HEK293T (cell line): ENCODE data around the gene EFCAB6.
A peak's percentile ranks its signal among the peaks of the same experiment; 100 is the strongest.

ENCODE experiments used
- CTCF ChIA-PET: fragments of 350-600 bp; formaldehyde crosslinking; extraction: SDS; loops from one replicate; lab custom pipeline; 2021; ENCODE audit warnings: antibody characterized with exemption, inconsistent platforms; lab: Yijun Ruan, JAX
- POLR2A ChIA-PET: fragments of 350-600 bp; formaldehyde crosslinking; extraction: SDS; loops from one replicate; lab custom pipeline; 2020; ENCODE audit warnings: antibody characterized with exemption, inconsistent platforms; lab: Yijun Ruan, JAX
- DNase-seq: peaks from one replicate; pipeline ENCODE4 v3.0.0; 2012; ENCODE audit warnings: mixed read lengths; ENCODE audit errors: extremely low spot score
- ARNT ChIP-seq: fragments of 450-650 bp; IDR thresholded peaks from 2 replicates; pipeline ENCODE4 v1.6.1; 2017; ENCODE audit warnings: mild to moderate bottlenecking
- BHLHE40 ChIP-seq: fragments of 450-650 bp; IDR thresholded peaks from 2 replicates; pipeline ENCODE4 v1.6.1; 2016; ENCODE audit warnings: mild to moderate bottlenecking, moderate library complexity, borderline replicate concordance
- CTBP1 ChIP-seq: fragments of 450-650 bp; IDR thresholded peaks from 2 replicates; pipeline ENCODE4 v1.6.1; 2016; ENCODE audit warnings: borderline replicate concordance
- ELF4 ChIP-seq: fragments of 450-650 bp; IDR thresholded peaks from 2 replicates; pipeline ENCODE4 v1.6.1; 2017; ENCODE audit warnings: antibody characterized with exemption
- FOXA1 ChIP-seq: fragments of 450-650 bp; IDR thresholded peaks from 2 replicates; pipeline ENCODE4 v1.6.1; 2016; ENCODE audit warnings: mild to moderate bottlenecking
- FOXK2 ChIP-seq: fragments of 450-650 bp; IDR thresholded peaks from 2 replicates; pipeline ENCODE4 v1.6.1; 2016; ENCODE audit warnings: mild to moderate bottlenecking
- FOXM1 ChIP-seq: fragments of 450-650 bp; IDR thresholded peaks from 2 replicates; pipeline ENCODE4 v1.6.1; 2017; ENCODE audit warnings: mild to moderate bottlenecking, borderline replicate concordance
- HDGF ChIP-seq: fragments of 450-650 bp; IDR thresholded peaks from 2 replicates; pipeline ENCODE4 v1.6.1; 2017; ENCODE audit warnings: antibody characterized with exemption, borderline replicate concordance
- L3MBTL2 ChIP-seq: fragments of 450-650 bp; conservative IDR thresholded peaks from 2 replicates; pipeline ENCODE4 v1.6.1; 2016; ENCODE audit warnings: mild to moderate bottlenecking
- LEF1 ChIP-seq: fragments of 450-650 bp; IDR thresholded peaks from 2 replicates; pipeline ENCODE4 v1.6.1; 2017; ENCODE audit warnings: mild to moderate bottlenecking, borderline replicate concordance
- NFRKB ChIP-seq: fragments of 450-650 bp; IDR thresholded peaks from 2 replicates; pipeline ENCODE4 v1.6.1; 2016; ENCODE audit warnings: mild to moderate bottlenecking, moderate library complexity
- SP1 ChIP-seq: fragments of 450-650 bp; IDR thresholded peaks from 2 replicates; pipeline ENCODE4 v1.6.1; 2017
- SUZ12 ChIP-seq: fragments of 450-650 bp; IDR thresholded peaks from 2 replicates; pipeline ENCODE4 v1.6.1; 2016; ENCODE audit warnings: mild to moderate bottlenecking
- TARDBP ChIP-seq: fragments of 450-650 bp; IDR thresholded peaks from 2 replicates; pipeline ENCODE4 v1.6.1; 2016
- ZNF384 ChIP-seq: fragments of 450-650 bp; IDR thresholded peaks from 2 replicates; pipeline ENCODE4 v1.6.1; 2016
- TF ChIP-seq, protein P1 (sequence below): fragments of 450-650 bp; IDR thresholded peaks from 2 replicates; pipeline ENCODE4 v1.6.1; 2016

The EFCAB6 gene, protein sequence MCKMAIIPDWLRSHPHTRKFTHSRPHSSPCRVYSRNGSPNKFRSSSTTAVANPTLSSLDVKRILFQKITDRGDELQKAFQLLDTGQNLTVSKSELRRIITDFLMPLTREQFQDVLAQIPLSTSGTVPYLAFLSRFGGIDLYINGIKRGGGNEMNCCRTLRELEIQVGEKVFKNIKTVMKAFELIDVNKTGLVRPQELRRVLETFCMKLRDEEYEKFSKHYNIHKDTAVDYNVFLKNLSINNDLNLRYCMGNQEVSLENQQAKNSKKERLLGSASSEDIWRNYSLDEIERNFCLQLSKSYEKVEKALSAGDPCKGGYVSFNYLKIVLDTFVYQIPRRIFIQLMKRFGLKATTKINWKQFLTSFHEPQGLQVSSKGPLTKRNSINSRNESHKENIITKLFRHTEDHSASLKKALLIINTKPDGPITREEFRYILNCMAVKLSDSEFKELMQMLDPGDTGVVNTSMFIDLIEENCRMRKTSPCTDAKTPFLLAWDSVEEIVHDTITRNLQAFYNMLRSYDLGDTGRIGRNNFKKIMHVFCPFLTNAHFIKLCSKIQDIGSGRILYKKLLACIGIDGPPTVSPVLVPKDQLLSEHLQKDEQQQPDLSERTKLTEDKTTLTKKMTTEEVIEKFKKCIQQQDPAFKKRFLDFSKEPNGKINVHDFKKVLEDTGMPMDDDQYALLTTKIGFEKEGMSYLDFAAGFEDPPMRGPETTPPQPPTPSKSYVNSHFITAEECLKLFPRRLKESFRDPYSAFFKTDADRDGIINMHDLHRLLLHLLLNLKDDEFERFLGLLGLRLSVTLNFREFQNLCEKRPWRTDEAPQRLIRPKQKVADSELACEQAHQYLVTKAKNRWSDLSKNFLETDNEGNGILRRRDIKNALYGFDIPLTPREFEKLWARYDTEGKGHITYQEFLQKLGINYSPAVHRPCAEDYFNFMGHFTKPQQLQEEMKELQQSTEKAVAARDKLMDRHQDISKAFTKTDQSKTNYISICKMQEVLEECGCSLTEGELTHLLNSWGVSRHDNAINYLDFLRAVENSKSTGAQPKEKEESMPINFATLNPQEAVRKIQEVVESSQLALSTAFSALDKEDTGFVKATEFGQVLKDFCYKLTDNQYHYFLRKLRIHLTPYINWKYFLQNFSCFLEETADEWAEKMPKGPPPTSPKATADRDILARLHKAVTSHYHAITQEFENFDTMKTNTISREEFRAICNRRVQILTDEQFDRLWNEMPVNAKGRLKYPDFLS (N-terminal part only)

DNA sequence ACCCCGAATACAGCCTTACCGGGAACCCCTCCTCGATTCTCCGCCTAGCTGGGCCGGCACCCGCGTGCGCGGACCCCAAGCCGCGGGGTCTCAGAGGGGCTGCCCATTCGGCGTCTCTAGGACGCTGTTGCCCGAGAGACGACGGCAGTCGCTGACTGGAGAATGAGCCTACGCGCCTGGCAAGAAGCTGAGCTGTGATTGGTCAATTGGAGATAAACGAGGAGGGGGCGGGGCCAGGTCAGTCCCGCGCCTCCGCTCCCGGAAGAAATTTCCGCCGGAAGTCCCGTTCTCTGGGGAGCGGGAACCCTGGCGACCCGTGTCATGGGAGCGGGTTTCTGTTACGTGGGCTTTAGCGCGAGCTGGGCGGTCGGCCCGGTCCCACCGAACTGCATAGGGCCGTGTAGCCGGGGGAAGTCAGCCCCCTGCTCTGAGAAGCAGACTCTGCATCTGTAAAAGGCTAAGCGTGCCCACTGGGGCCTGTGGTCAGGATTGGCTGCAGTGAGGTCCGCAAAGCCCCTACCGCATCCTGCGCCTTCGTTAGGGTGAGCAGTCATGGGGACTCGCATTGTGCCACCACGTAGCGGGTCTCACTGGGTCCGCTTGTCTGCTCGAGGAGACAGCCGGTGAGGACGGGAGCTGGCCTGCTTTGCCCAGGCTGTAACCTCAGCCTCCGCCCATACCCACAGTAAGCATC lies at the start of gene EFCAB6:
TSS of gene EFCAB6 (minus strand) at position 157 of the 694 bp plus-strand sequence. CDS start 29,987 bp downstream, outside the sequence.
- CTCF ChIA-PET: no interaction called here
- POLR2A ChIA-PET: interaction anchor here (0.8 to 2.3 kb wide), 6 partner anchors 10 to 49 kb away, joined by 3 to 13 read pairs (median 4); no protein-coding TSS in a partner anchor
- TF ChIP-seq FOXK2 (no peak), ELF4 (peak; percentile 31; the same call in 1 of the 2 replicates), LEF1 (no peak), L3MBTL2 (peak; percentile 99), ZNF384 (no peak), HDGF (no peak), SP1 (no peak), CTBP1 (no peak), SUZ12 (no peak)
- TF ChIP-seq, protein P1, sequence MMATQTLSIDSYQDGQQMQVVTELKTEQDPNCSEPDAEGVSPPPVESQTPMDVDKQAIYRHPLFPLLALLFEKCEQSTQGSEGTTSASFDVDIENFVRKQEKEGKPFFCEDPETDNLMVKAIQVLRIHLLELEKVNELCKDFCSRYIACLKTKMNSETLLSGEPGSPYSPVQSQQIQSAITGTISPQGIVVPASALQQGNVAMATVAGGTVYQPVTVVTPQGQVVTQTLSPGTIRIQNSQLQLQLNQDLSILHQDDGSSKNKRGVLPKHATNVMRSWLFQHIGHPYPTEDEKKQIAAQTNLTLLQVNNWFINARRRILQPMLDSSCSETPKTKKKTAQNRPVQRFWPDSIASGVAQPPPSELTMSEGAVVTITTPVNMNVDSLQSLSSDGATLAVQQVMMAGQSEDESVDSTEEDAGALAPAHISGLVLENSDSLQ: no peak
- peak; percentile 96 for DNase-seq

DNA sequence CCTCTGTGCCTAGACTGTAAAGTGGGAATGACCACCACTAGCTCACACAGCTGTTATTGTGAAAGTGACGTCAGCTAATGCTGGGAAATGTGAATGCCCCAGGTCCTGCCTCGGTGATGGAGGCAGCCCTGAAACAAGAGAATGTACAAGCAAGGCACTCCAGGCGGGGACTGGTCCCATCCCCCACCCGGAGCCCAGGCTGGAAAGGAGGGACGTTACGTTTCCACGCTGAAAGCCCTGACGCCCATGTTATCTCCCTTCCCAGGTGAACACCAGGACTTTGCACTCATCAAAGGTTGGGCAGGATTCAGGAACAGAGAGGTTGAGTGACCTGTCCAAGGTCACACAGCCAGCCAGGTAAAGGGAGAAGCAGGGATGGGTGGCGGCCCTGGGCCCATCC lies 49.4 kb upstream of the EFCAB6 start:
- no peak for DNase-seq
- ChIA-PET POLR2A (interaction anchor here (1.0 kb wide), 1 partner anchor 49 kb away, joined by 3 read pairs; the partner anchor contains the start of gene EFCAB6), CTCF (interaction anchor here (1.4 to 1.6 kb wide), 2 partner anchors 22 to 23 kb away, joined by 3 to 10 read pairs; no protein-coding TSS in a partner anchor)
- TF ChIP-seq TARDBP (no peak), FOXK2 (no peak), HDGF (no peak)

DNA sequence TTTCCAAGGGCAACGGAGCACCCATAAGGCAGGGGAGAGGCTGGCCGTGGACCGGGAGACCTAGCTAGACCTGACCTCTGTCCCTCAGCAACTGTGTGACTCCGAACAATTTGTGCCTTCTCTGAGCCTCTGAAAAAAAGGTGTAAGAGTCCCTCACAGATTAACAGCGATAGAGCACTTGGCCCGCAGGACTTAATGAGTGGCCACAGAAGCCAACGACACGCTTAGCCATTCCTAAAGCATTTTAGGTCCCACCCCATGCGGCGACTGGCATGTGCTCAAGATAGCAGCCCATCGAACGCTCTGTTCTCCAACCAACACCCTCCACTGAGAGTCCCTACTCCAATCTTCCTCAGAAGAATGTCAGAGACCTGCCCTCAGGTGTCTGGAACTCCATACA lies 48.7 kb upstream of the EFCAB6 start:
- no peak for DNase-seq
- no peak for TF ChIP-seq FOXA1
- TF ChIP-seq HDGF: no peak
- TF ChIP-seq ELF4: no peak
- TF ChIP-seq ARNT: no peak
- TF ChIP-seq, protein P1: no peak
- TF ChIP-seq SP1: no peak
- TF ChIP-seq TARDBP: no peak
- no peak for TF ChIP-seq NFRKB
- TF ChIP-seq FOXK2: no peak
- no peak for TF ChIP-seq BHLHE40
- no peak for TF ChIP-seq SUZ12
- TF ChIP-seq CTBP1: no peak
- TF ChIP-seq LEF1: no peak
- no peak for TF ChIP-seq ZNF384
- TF ChIP-seq L3MBTL2: no peak
- TF ChIP-seq FOXM1: no peak
- ChIA-PET POLR2A (interaction anchor here (1.0 kb wide), 1 partner anchor 49 kb away, joined by 3 read pairs; the partner anchor contains the start of gene EFCAB6), CTCF (interaction anchor here (1.4 to 1.6 kb wide), 2 partner anchors 22 to 24 kb away, joined by 3 to 10 read pairs; no protein-coding TSS in a partner anchor)

DNA sequence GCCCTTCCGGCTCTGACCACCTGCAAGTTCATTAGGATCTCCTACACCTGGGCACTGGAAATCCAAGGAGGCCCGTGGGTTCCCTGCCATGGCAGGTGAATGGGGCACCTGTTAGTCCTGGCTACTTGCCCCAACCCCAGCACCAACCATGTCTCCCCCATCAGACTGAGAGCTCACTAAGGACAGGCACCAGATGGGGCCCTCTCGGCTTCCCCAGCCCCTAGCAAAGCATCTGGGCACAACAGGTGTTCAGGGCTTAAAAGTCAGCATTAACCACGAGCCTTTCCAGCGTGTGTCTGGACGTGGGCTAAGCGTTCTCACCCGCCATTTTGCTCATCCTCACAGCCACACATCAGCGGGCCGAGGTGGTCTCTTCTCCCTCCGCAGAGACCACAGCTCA lies 48.0 kb upstream of the EFCAB6 start:
- no peak for DNase-seq
- CTCF ChIA-PET: interaction anchor here (1.4 to 1.6 kb wide), 2 partner anchors 23 to 25 kb away, joined by 3 to 10 read pairs; no protein-coding TSS in a partner anchor
- POLR2A ChIA-PET: no interaction called here
- TF ChIP-seq, protein P1: no peak
- TF ChIP-seq BHLHE40 (no peak), TARDBP (no peak), SP1 (no peak)

DNA sequence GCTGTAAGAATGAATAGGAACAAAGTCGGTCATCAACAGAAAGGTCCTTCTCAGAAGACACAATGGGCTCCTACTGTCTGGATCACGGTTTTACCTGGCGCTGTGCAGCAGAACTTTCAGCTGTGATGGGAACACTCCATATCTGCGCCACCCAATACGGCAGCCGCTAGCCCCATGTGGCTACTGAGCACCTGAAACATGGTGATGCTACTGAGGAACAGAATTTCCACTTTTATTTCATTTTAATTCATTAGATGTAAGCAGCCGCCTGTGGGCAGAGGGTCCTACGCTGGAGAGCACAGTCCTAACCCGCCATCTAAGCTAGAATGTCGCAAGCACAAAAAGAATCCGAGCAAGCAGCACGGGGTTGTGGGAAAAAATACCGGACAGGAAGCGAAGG lies 47.5 kb upstream of the EFCAB6 start:
- no peak for TF ChIP-seq ZNF384
- TF ChIP-seq L3MBTL2: no peak
- no peak for TF ChIP-seq CTBP1
- no peak for TF ChIP-seq FOXK2
- TF ChIP-seq SP1: no peak
- DNase-seq: no peak
- CTCF ChIA-PET: interaction anchor here (1.5 kb wide), 1 partner anchor 23 kb away, joined by 3 read pairs; no protein-coding TSS in a partner anchor
- POLR2A ChIA-PET: no interaction called here
